HepG2 (cell line): ENCODE data around the gene IKZF3. TPM values are rescaled to one million over a fixed set of nuclear protein-coding genes. Genes with fewer than 3 reads are reported as not detected.

ENCODE experiments used
- ATAC-seq: fragments of 200-7000 bp; cut with Tn5 transposase; 3 replicates; pipeline ENCODE4 v1.9.1; 2020; ENCODE audit warnings: mild to moderate bottlenecking, moderate library complexity
- BruUV-seq: library from RNA; stranded (reverse); fragments of 400-500 nt; replicated peaks from 2 replicates; lab custom pipeline; 2021; lab: Mats Ljungman, UMichigan
- CTCF ChIA-PET: fragments of 300-600 bp; formaldehyde crosslinking; extraction: SDS; loops from one replicate; lab custom pipeline; 2021; ENCODE audit warnings: low total read pairs, inconsistent platforms, low intra/inter-chr PET ratio; lab: Yijun Ruan, JAX
- POLR2A ChIA-PET: fragments of 350-600 bp; sonication (Branson Sonifier 250); formaldehyde crosslinking; loops from one replicate; lab custom pipeline; 2020; ENCODE audit warnings: antibody characterized with exemption, inconsistent platforms; lab: Yijun Ruan, JAX
- DNase-seq: peaks from one replicate; pipeline ENCODE4 v3.0.0-alpha.2; 2015; ENCODE audit warnings: low spot score
- FAIRE-seq: peaks from 3 replicates; lab custom pipeline; 2011; peaks lifted over from hg19 to GRCh38; lab: Jason Lieb, UNC
- H2AFZ ChIP-seq: one replicate; pipeline ENCODE4 v1.6.1; 2011; ENCODE audit warnings: low read length, inconsistent platforms
- H3K27ac ChIP-seq: fragments of 300-600 bp; 3 replicates; pipeline ENCODE4 v1.8.0; 2011; ENCODE audit warnings: mixed run types, mild to moderate bottlenecking, mixed read lengths, low read length, inconsistent platforms; ENCODE audit not compliant: insufficient read depth; ENCODE audit errors: extremely low read length
- H3K27me3 ChIP-seq, 2 experiments: fragments of 200-600 bp in 1 of 2; 2 replicates in 1 of 2; 3 replicates in 1 of 2; pipeline versions ENCODE4 v1.6.0 to v1.8.0; 2011; ENCODE audit warnings: low read length in 2 of 2, mild to moderate bottlenecking in 2 of 2, moderate library complexity in 2 of 2, inconsistent platforms in 1 of 2; ENCODE audit not compliant: insufficient read depth in 2 of 2, control insufficient read depth in 1 of 2
- H3K36me3 ChIP-seq, 2 experiments: fragments of 200-600 bp in 1 of 2; replicated peaks in 1 of 2; 2 replicates in 1 of 2; 3 replicates in 1 of 2; pipeline versions ENCODE4 v1.5.1 to v1.8.0; 2011; ENCODE audit warnings: low read length in 2 of 2, inconsistent platforms in 1 of 2; ENCODE audit not compliant: insufficient read depth in 2 of 2, control insufficient read depth in 1 of 2
- H3K4me1 ChIP-seq: 2 replicates; pipeline ENCODE4 v1.5.1; 2012; ENCODE audit warnings: low read length, inconsistent platforms; ENCODE audit not compliant: insufficient read depth
- H3K4me2 ChIP-seq: 2 replicates; pipeline ENCODE4 v1.6.0; 2011; ENCODE audit warnings: low read depth, low read length, inconsistent platforms
- H3K4me3 ChIP-seq, 3 experiments: fragments of 200-600 bp in 1 of 3; sonication (generic), shearing (Covaris generic) in 1 of 3; replicated peaks in 1 of 3; 2 replicates each; pipeline ENCODE4 v1.5.1; 2011 to 2016; ENCODE audit warnings: low read length in 3 of 3, inconsistent platforms in 2 of 3, low read depth in 2 of 3, mild to moderate bottlenecking in 2 of 3, control low read depth in 1 of 3, mixed read lengths in 1 of 3; ENCODE audit not compliant: insufficient read depth in 1 of 3
- H3K79me2 ChIP-seq: one replicate; pipeline ENCODE4 v1.6.1; 2011; ENCODE audit warnings: low read length, inconsistent platforms; ENCODE audit not compliant: insufficient read depth
- H3K9ac ChIP-seq: 2 replicates; pipeline ENCODE4 v1.6.0; 2011; ENCODE audit warnings: mild to moderate bottlenecking, low read depth, low read length, inconsistent platforms; ENCODE audit not compliant: insufficient read depth
- H3K9me3 ChIP-seq: 2 replicates; pipeline ENCODE4 v1.5.1; 2012; ENCODE audit warnings: mild to moderate bottlenecking, low read length
- H4K20me1 ChIP-seq: 2 replicates; pipeline ENCODE4 v1.6.0; 2011; ENCODE audit warnings: inconsistent platforms, mild to moderate bottlenecking, low read length, moderate library complexity; ENCODE audit not compliant: insufficient read depth
- KAT7 ChIP-seq: IDR thresholded peaks from 2 replicates; pipeline ENCODE4 v1.6.1; 2018; ENCODE audit warnings: borderline replicate concordance, missing compliant biosample characterization
- PRMT3 ChIP-seq: sonication (generic); formaldehyde crosslinking; IDR thresholded peaks from 2 replicates; pipeline ENCODE4 v1.8.1; 2022; ENCODE audit warnings: low read depth, mild to moderate bottlenecking, moderate library complexity, missing genetic modification reagents, borderline replicate concordance
- ZNF562 ChIP-seq: sonication (generic); formaldehyde crosslinking; IDR thresholded peaks from 2 replicates; pipeline ENCODE4 v1.8.0; 2022; ENCODE audit warnings: missing genetic modification reagents, borderline replicate concordance
- WGBS: methylation state at CpG from one replicate; pipeline ENCODE4 v1.1.6; 2017; ENCODE audit warnings: low lambda C conversion rate; 5-methylcytosine and 5-hydroxymethylcytosine counted together
- in situ Hi-C: cut with HindIII; loops from 2 replicates; pipeline ENCODE4 v1.10.0; 2017; ENCODE audit warnings: low pct_unique_long_range_greater_than_20kb; ENCODE audit not compliant: extremely low pct_ligation_motif_present
- intact Hi-C: fragments of 100-400 bp; cut with micrococcal nuclease; formaldehyde crosslinking; loops from one replicate; pipeline ENCODE4 v1.10.0; 2022; ENCODE audit not compliant: unreplicated experiment
- polyA plus RNA-seq, 8 experiments: library from polyadenylated mRNA; depleted of rRNA in 3 of 8; stranded (reverse) in 7 of 8; unstranded in 1 of 8; fragments of >200 nt; fragmentation: Illumina TruSeq in 4 of 8; extraction: Trizol in 4 of 8; gene quantifications; 2 replicates each; pipeline versions ENCODE4 v1.2.1 to v1.2.3, GENCODE V29; 2011 to 2016; ENCODE audit warnings: low read depth in 4 of 8, missing spikeins in 1 of 8, mixed read lengths in 1 of 8; ENCODE audit not compliant: insufficient read depth in 1 of 8
- total RNA-seq, 5 experiments: library from RNA; depleted of rRNA; stranded (reverse); fragments of >200 nt; fragmentation: Illumina TruSeq; extraction: Trizol; gene quantifications; 2 replicates each; pipeline ENCODE4 v1.2.3, GENCODE V29; 2016; ENCODE audit warnings: low read depth in 1 of 5
- TF ChIP-seq, protein P1 (sequence below): sonication (generic); formaldehyde crosslinking; IDR thresholded peaks from 2 replicates; pipeline ENCODE4 v1.4.0; 2020; ENCODE audit warnings: missing genetic modification reagents, low read depth, mild to moderate bottlenecking, borderline replicate concordance
- TF ChIP-seq, protein P2 (sequence below): sonication (generic); formaldehyde crosslinking; IDR thresholded peaks from 2 replicates; pipeline ENCODE4 v1.4.0; 2020; ENCODE audit warnings: mild to moderate bottlenecking, missing genetic modification reagents
- TF ChIP-seq, protein P3 (sequence below): sonication (generic); formaldehyde crosslinking; IDR thresholded peaks from 2 replicates; pipeline ENCODE4 v1.4.0; 2020; ENCODE audit warnings: missing genetic modification reagents
- TF ChIP-seq, protein P4 (sequence below): sonication (generic); formaldehyde crosslinking; IDR thresholded peaks from 2 replicates; pipeline ENCODE4 v1.8.0; 2022; ENCODE audit warnings: missing genetic modification reagents, mild to moderate bottlenecking, borderline replicate concordance
- TF ChIP-seq, protein P5 (sequence below): sonication (generic); formaldehyde crosslinking; IDR thresholded peaks from 2 replicates; pipeline ENCODE4 v1.8.0; 2022; ENCODE audit warnings: missing genetic modification reagents, low read depth, mild to moderate bottlenecking, borderline replicate concordance
- TF ChIP-seq, protein P6 (sequence below): sonication (generic); formaldehyde crosslinking; IDR thresholded peaks from 2 replicates; pipeline ENCODE4 v1.5.0; 2020; ENCODE audit warnings: mild to moderate bottlenecking, missing genetic modification reagents
- TF ChIP-seq, protein P7 (sequence below): sonication (generic); formaldehyde crosslinking; IDR thresholded peaks from 2 replicates; pipeline ENCODE4 v1.4.0; 2020; ENCODE audit warnings: mild to moderate bottlenecking, missing genetic modification reagents

The IKZF3 gene
- total and polyA plus RNA-seq, 2 of the 13 experiments (the other 11 are each of a cell fraction or from before 2014, with no cell fraction given): not detected

DNA sequence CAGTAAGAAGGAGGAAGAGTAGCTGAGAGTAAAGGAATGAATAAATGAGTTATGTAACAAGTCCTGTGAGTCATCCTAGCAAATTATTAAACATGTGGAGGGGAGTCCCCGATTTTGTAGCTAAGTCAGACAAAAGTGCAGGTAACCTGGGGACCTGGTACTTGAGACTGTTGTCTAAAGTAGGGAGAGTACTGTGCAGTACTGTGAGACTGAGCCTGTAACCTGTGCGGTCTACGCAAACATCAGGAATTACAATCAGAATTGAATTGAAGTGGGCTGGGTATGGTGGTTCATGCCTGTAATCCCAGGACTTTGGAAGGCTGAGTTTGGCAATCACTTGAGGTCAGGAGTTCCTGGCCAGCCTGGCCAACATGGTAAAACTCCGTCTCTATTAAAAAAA lies 35.7 kb downstream of the IKZF3 start (continued):
- TF ChIP-seq KAT7: no peak
- TF ChIP-seq, protein P1, sequence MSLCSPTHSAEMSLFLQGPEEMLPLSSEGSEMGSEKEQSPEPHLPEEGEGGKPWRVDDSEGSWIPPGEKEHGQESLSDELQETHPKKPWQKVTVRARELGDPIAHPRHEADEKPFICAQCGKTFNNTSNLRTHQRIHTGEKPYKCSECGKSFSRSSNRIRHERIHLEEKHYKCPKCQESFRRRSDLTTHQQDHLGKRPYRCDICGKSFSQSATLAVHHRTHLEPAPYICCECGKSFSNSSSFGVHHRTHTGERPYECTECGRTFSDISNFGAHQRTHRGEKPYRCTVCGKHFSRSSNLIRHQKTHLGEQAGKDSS: no peak
- TF ChIP-seq, protein P2, sequence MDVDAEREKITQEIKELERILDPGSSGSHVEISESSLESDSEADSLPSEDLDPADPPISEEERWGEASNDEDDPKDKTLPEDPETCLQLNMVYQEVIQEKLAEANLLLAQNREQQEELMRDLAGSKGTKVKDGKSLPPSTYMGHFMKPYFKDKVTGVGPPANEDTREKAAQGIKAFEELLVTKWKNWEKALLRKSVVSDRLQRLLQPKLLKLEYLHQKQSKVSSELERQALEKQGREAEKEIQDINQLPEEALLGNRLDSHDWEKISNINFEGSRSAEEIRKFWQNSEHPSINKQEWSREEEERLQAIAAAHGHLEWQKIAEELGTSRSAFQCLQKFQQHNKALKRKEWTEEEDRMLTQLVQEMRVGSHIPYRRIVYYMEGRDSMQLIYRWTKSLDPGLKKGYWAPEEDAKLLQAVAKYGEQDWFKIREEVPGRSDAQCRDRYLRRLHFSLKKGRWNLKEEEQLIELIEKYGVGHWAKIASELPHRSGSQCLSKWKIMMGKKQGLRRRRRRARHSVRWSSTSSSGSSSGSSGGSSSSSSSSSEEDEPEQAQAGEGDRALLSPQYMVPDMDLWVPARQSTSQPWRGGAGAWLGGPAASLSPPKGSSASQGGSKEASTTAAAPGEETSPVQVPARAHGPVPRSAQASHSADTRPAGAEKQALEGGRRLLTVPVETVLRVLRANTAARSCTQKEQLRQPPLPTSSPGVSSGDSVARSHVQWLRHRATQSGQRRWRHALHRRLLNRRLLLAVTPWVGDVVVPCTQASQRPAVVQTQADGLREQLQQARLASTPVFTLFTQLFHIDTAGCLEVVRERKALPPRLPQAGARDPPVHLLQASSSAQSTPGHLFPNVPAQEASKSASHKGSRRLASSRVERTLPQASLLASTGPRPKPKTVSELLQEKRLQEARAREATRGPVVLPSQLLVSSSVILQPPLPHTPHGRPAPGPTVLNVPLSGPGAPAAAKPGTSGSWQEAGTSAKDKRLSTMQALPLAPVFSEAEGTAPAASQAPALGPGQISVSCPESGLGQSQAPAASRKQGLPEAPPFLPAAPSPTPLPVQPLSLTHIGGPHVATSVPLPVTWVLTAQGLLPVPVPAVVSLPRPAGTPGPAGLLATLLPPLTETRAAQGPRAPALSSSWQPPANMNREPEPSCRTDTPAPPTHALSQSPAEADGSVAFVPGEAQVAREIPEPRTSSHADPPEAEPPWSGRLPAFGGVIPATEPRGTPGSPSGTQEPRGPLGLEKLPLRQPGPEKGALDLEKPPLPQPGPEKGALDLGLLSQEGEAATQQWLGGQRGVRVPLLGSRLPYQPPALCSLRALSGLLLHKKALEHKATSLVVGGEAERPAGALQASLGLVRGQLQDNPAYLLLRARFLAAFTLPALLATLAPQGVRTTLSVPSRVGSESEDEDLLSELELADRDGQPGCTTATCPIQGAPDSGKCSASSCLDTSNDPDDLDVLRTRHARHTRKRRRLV (CRISPR knock-in tag): peak; percentile 60; the same call in 1 of the 2 replicates
- TF ChIP-seq, protein P3, sequence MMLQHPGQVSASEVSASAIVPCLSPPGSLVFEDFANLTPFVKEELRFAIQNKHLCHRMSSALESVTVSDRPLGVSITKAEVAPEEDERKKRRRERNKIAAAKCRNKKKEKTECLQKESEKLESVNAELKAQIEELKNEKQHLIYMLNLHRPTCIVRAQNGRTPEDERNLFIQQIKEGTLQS (CRISPR knock-in tag): peak; percentile 51; the same call in 1 of the 2 replicates

DNA sequence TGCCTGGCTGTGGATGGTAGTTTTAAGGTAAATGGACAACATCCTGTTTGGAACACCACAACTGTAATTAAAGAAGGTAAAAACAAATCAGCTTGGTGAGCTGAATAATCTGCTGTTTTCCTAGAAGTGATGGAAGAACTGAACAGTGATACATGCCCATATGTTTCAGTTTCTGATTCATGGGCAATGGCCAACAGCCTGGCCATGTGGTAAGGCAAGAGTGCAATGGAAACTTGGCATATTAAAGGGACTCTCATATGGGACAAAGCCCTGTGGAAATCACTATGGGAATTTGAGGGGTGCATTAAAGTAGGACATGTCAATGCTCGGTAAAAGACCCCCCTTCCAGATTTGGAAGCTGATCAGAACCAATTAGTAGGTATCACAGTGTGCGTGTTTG lies 37.8 kb downstream of the IKZF3 start:
- in situ Hi-C loops: no loop called here
- WGBS: 21% methylated on average over 2 of the region's 2 CpGs
- no peak overlapping the region for H3K4me3 ChIP-seq
- H3K9me3 ChIP-seq: peaks cover 18% of the 10 kb centered on the region
- H3K4me1 ChIP-seq: peaks cover 16% of the 10 kb centered on the region
- POLR2A ChIA-PET: no interaction called here
- H4K20me1 ChIP-seq: no peaks in the 10 kb centered on the region
- H3K27ac ChIP-seq: no peak overlapping the region
- no peaks in the 10 kb centered on the region for H3K79me2 ChIP-seq
- ATAC-seq (no peak), FAIRE-seq (no peak), DNase-seq (no peak)
- BruUV-seq: no TSS peak
- no peak overlapping the region for H3K9ac ChIP-seq
- H3K36me3 ChIP-seq: no peaks in the 10 kb centered on the region
- H3K27me3 ChIP-seq: no peaks in the 10 kb centered on the region
- CTCF ChIA-PET: no interaction called here
- intact Hi-C loops: no loop called here
- H2AFZ ChIP-seq: no peak overlapping the region
- no peak overlapping the region for H3K4me2 ChIP-seq
- TF ChIP-seq, protein P4, sequence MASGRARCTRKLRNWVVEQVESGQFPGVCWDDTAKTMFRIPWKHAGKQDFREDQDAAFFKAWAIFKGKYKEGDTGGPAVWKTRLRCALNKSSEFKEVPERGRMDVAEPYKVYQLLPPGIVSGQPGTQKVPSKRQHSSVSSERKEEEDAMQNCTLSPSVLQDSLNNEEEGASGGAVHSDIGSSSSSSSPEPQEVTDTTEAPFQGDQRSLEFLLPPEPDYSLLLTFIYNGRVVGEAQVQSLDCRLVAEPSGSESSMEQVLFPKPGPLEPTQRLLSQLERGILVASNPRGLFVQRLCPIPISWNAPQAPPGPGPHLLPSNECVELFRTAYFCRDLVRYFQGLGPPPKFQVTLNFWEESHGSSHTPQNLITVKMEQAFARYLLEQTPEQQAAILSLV (CRISPR knock-in tag): no peak
- TF ChIP-seq, protein P5, sequence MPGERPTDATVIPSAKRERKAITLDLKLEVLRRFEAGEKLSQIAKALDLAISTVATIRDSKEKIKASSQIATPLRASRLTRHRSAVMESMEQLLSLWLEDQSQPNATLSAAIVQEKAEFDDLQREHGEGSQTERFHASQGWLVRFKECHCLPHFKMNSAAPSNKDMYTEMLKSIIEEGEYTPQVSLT: no peak
- TF ChIP-seq, protein P6, sequence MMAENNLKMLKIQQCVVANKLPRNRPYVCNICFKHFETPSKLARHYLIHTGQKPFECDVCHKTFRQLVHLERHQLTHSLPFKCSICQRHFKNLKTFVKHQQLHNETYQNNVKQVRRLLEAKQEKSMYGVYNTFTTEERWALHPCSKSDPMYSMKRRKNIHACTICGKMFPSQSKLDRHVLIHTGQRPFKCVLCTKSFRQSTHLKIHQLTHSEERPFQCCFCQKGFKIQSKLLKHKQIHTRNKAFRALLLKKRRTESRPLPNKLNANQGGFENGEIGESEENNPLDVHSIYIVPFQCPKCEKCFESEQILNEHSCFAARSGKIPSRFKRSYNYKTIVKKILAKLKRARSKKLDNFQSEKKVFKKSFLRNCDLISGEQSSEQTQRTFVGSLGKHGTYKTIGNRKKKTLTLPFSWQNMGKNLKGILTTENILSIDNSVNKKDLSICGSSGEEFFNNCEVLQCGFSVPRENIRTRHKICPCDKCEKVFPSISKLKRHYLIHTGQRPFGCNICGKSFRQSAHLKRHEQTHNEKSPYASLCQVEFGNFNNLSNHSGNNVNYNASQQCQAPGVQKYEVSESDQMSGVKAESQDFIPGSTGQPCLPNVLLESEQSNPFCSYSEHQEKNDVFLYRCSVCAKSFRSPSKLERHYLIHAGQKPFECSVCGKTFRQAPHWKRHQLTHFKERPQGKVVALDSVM (CRISPR knock-in tag): no peak
- TF ChIP-seq, protein P7, sequence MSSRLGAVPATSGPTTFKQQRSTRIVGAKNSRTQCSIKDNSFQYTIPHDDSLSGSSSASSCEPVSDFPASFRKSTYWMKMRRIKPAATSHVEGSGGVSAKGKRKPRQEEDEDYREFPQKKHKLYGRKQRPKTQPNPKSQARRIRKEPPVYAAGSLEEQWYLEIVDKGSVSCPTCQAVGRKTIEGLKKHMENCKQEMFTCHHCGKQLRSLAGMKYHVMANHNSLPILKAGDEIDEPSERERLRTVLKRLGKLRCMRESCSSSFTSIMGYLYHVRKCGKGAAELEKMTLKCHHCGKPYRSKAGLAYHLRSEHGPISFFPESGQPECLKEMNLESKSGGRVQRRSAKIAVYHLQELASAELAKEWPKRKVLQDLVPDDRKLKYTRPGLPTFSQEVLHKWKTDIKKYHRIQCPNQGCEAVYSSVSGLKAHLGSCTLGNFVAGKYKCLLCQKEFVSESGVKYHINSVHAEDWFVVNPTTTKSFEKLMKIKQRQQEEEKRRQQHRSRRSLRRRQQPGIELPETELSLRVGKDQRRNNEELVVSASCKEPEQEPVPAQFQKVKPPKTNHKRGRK (CRISPR knock-in tag): no peak
- TF ChIP-seq ZNF562 (CRISPR knock-in tag) (no peak), PRMT3 (CRISPR knock-in tag) (no peak)
